IMR-90 (cell line): Measurements from ENCODE around the gene TMEM114. TPM values are rescaled to one million over a fixed set of nuclear protein-coding genes. Genes with fewer than 3 reads are reported as not detected.

Source experiments
- ATAC-seq: fragments of 200-7000 bp; cut with Tn5 transposase; 2 replicates; pipeline ENCODE4 v1.9.1; 2020; ENCODE audit warnings: low read depth, mild to moderate bottlenecking, moderate library complexity
- BruUV-seq: library from RNA; stranded (reverse); fragments of 400-500 nt; replicated peaks from 2 replicates; lab custom pipeline; 2021; lab: Mats Ljungman, UMichigan
- CTCF ChIA-PET: fragments of 300-600 bp; formaldehyde crosslinking; extraction: SDS; loops from one replicate; lab custom pipeline; 2021; ENCODE audit warnings: antibody characterized with exemption; lab: Yijun Ruan, JAX
- POLR2A ChIA-PET: fragments of 300-600 bp; sonication (Branson Sonifier 250); formaldehyde crosslinking; loops from one replicate; lab custom pipeline; 2022; ENCODE audit warnings: antibody characterized with exemption; ENCODE audit not compliant: unreplicated experiment; lab: Charles Lee
- DNase-seq: peaks from one replicate; pipeline ENCODE4 v3.0.0; 2013
- H2AFZ ChIP-seq: replicated peaks from 2 replicates; pipeline ENCODE3; 2013; ENCODE audit warnings: low read length, mild to moderate bottlenecking; ENCODE audit not compliant: poor library complexity
- H2AK5ac ChIP-seq: 2 replicates; pipeline ENCODE4 v1.6.1; 2013; ENCODE audit warnings: low read depth, low read length, inconsistent platforms
- H2AK9ac ChIP-seq: replicated peaks from 2 replicates; pipeline ENCODE3; 2013; ENCODE audit warnings: mild to moderate bottlenecking, low read depth, low read length, moderate library complexity; ENCODE audit not compliant: poor library complexity
- H2BK120ac ChIP-seq: 2 replicates; pipeline ENCODE4 v1.6.1; 2013; ENCODE audit warnings: low read depth, low read length, inconsistent platforms
- H2BK15ac ChIP-seq: 3 replicates; pipeline ENCODE4 v1.6.1; 2013; ENCODE audit warnings: low read depth, low read length, inconsistent platforms
- H2BK20ac ChIP-seq: 2 replicates; pipeline ENCODE4 v1.6.1; 2013; ENCODE audit warnings: low read depth, mild to moderate bottlenecking, inconsistent platforms, low read length, moderate library complexity
- H2BK5ac ChIP-seq: 2 replicates; pipeline ENCODE4 v1.6.1; 2013; ENCODE audit warnings: mild to moderate bottlenecking, low read depth, low read length, inconsistent platforms; ENCODE audit not compliant: poor library complexity, severe bottlenecking
- H3K14ac ChIP-seq: replicated peaks from 2 replicates; pipeline ENCODE4 v1.6.1; 2013; ENCODE audit warnings: low read depth, low read length, inconsistent platforms
- H3K18ac ChIP-seq: 2 replicates; pipeline ENCODE4 v1.6.1; 2013; ENCODE audit warnings: low read depth, low read length, control low read depth
- H3K23ac ChIP-seq: 2 replicates; pipeline ENCODE4 v1.6.1; 2013; ENCODE audit warnings: low read depth, low read length, inconsistent platforms
- H3K27ac ChIP-seq: 2 replicates; pipeline ENCODE4 v1.5.1; 2013; ENCODE audit warnings: mild to moderate bottlenecking, control low read depth, low read length; ENCODE audit not compliant: insufficient read depth
- H3K27me3 ChIP-seq: 2 replicates; pipeline ENCODE4 v1.6.1; 2013; ENCODE audit warnings: low read length; ENCODE audit not compliant: control insufficient read depth, insufficient read depth
- H3K36me3 ChIP-seq: 2 replicates; pipeline ENCODE4 v1.6.1; 2013; ENCODE audit warnings: low read length, mixed read lengths; ENCODE audit not compliant: control insufficient read depth, insufficient read depth
- H3K4ac ChIP-seq: 2 replicates; pipeline ENCODE4 v1.6.1; 2013; ENCODE audit warnings: low read depth, low read length, inconsistent platforms
- H3K4me1 ChIP-seq: 2 replicates; pipeline ENCODE4 v1.6.1; 2013; ENCODE audit warnings: low read length, mixed read lengths; ENCODE audit not compliant: control insufficient read depth, insufficient read depth
- H3K4me2 ChIP-seq: 2 replicates; pipeline ENCODE4 v1.6.1; 2013; ENCODE audit warnings: low read depth, mild to moderate bottlenecking, control low read depth, low read length, moderate library complexity
- H3K4me3 ChIP-seq: 2 replicates; pipeline ENCODE4 v1.5.1; 2013; ENCODE audit warnings: low read depth, mild to moderate bottlenecking, control low read depth, low read length, moderate library complexity; ENCODE audit not compliant: insufficient read depth
- H3K56ac ChIP-seq: 2 replicates; pipeline ENCODE4 v1.6.1; 2013; ENCODE audit warnings: low read length, inconsistent platforms; ENCODE audit not compliant: insufficient read depth; ENCODE audit errors: extremely low read depth
- H3K79me1 ChIP-seq, 2 experiments: 2 replicates each; pipeline ENCODE4 v1.6.1; 2013; ENCODE audit warnings: low read length in 2 of 2, inconsistent platforms in 1 of 2, low read depth in 1 of 2
- H3K9ac ChIP-seq: 2 replicates; pipeline ENCODE4 v1.6.1; 2013; ENCODE audit warnings: low read depth, low read length, control low read depth
- H3K9me1 ChIP-seq: 2 replicates; pipeline ENCODE4 v1.6.1; 2013; ENCODE audit warnings: low read length, inconsistent platforms; ENCODE audit not compliant: insufficient read depth
- H3K9me3 ChIP-seq: 2 replicates; pipeline ENCODE4 v1.6.1; 2013; ENCODE audit warnings: low read length; ENCODE audit not compliant: control insufficient read depth, insufficient read depth
- H4K20me1 ChIP-seq: 2 replicates; pipeline ENCODE4 v1.6.1; 2013; ENCODE audit warnings: low read length, inconsistent platforms; ENCODE audit not compliant: insufficient read depth
- H4K5ac ChIP-seq: 2 replicates; pipeline ENCODE4 v1.6.1; 2013; ENCODE audit warnings: mild to moderate bottlenecking, low read depth, low read length, control low read depth
- H4K8ac ChIP-seq, 2 experiments: 2 replicates each; pipeline ENCODE4 v1.6.1; 2013; ENCODE audit warnings: low read depth in 2 of 2, low read length in 2 of 2, control low read depth in 1 of 2, inconsistent platforms in 1 of 2
- H4K91ac ChIP-seq: 2 replicates; pipeline ENCODE4 v1.6.1; 2013; ENCODE audit warnings: low read depth, low read length, inconsistent platforms; ENCODE audit not compliant: insufficient read depth
- BHLHE40 ChIP-seq: fragments of 150-350 bp; IDR thresholded peaks from 2 replicates; pipeline ENCODE4 v1.6.1; 2016; ENCODE audit warnings: mild to moderate bottlenecking, low read depth, low read length
- CEBPB ChIP-seq: IDR thresholded peaks from 2 replicates; pipeline ENCODE4 v1.6.1; 2012; ENCODE audit warnings: low read depth, low read length, improper control_type of control experiment
- FOS ChIP-seq: fragments of 150-350 bp; IDR thresholded peaks from 2 replicates; pipeline ENCODE4 v1.6.1; 2016; ENCODE audit warnings: low read depth, low read length
- MAFK ChIP-seq: IDR thresholded peaks from 2 replicates; pipeline ENCODE4 v1.6.1; 2012; ENCODE audit warnings: low read depth, low read length, improper control_type of control experiment
- MAZ ChIP-seq: IDR thresholded peaks from 2 replicates; pipeline ENCODE4 v1.6.1; 2012; ENCODE audit warnings: low read depth, mild to moderate bottlenecking, low read length, improper control_type of control experiment, moderate library complexity, borderline replicate concordance
- NFE2L2 ChIP-seq: fragments of 150-350 bp; IDR thresholded peaks from 2 replicates; pipeline ENCODE4 v1.6.1; 2016; ENCODE audit warnings: low read depth, mild to moderate bottlenecking, low read length
- RAD21 ChIP-seq: IDR thresholded peaks from 2 replicates; pipeline ENCODE4 v1.6.1; 2012; ENCODE audit warnings: low read length, improper control_type of control experiment
- RCOR1 ChIP-seq: IDR thresholded peaks from 2 replicates; pipeline ENCODE4 v1.6.1; 2012; ENCODE audit warnings: mild to moderate bottlenecking, low read length, improper control_type of control experiment; ENCODE audit not compliant: insufficient replicate concordance
- RFX5 ChIP-seq: IDR thresholded peaks from 2 replicates; pipeline ENCODE4 v1.8.0; 2012; ENCODE audit warnings: low read depth, mild to moderate bottlenecking, low read length, moderate library complexity
- WGBS, 2 experiments: methylation state at CpG; one replicate each; pipeline versions ENCODE4 v1.1.5 to v1.1.7; 2013; ENCODE audit warnings: missing lambda C conversion rate in 2 of 2; ENCODE audit not compliant: insufficient read length in 1 of 2; ENCODE audit errors: extremely low coverage in 2 of 2; 5-methylcytosine and 5-hydroxymethylcytosine counted together
- dilution Hi-C: fragments of 300-500 bp; cut with HindIII; formaldehyde crosslinking; loops from one replicate; pipeline ENCODE4 v1.14.3; 2018; ENCODE audit warnings: low sequenced_read_pairs; ENCODE audit not compliant: unreplicated experiment
- in situ Hi-C: fragments of 300-500 bp; cut with MboI; formaldehyde crosslinking; loops from 3 replicates; pipeline ENCODE4 v1.14.3; 2019; ENCODE audit warnings: low sequenced_read_pairs, inconsistent platforms, mixed read lengths
- intact Hi-C: fragments of 100-400 bp; cut with micrococcal nuclease; formaldehyde crosslinking; loops from 2 replicates; pipeline ENCODE4 v1.10.0; 2022
- polyA plus RNA-seq, 3 experiments: library from polyadenylated mRNA; depleted of rRNA; stranded (reverse); fragments of >200 nt; gene quantifications; 2 replicates each; pipeline ENCODE4 v1.2.3, GENCODE V29; 2012; ENCODE audit warnings: low replicate concordance in 1 of 3
- total RNA-seq: library from RNA; depleted of rRNA; stranded (reverse); fragments of >200 nt; gene quantifications from 2 replicates; pipeline ENCODE4 v1.2.3, GENCODE V29; 2012
- TF ChIP-seq, protein P1 (sequence below): conservative IDR thresholded peaks from 2 replicates; pipeline ENCODE4 v1.5.1; 2012; ENCODE audit warnings: mild to moderate bottlenecking, low read depth, low read length, improper control_type of control experiment
- TF ChIP-seq, protein P2 (sequence below): fragments of 150-350 bp; IDR thresholded peaks from 2 replicates; pipeline ENCODE4 v1.6.1; 2016; ENCODE audit warnings: low read depth, mild to moderate bottlenecking, low read length, moderate library complexity, borderline replicate concordance
- TF ChIP-seq, protein P3 (sequence below): fragments of 150-350 bp; IDR thresholded peaks from 2 replicates; pipeline ENCODE4 v1.6.1; 2017; ENCODE audit warnings: mild to moderate bottlenecking, antibody characterized with exemption, low read length, low read depth

TMEM114 gene
- total and polyA plus RNA-seq, 2 of the 4 experiments (the other 2 are of a cell fraction) = not detected

DNA sequence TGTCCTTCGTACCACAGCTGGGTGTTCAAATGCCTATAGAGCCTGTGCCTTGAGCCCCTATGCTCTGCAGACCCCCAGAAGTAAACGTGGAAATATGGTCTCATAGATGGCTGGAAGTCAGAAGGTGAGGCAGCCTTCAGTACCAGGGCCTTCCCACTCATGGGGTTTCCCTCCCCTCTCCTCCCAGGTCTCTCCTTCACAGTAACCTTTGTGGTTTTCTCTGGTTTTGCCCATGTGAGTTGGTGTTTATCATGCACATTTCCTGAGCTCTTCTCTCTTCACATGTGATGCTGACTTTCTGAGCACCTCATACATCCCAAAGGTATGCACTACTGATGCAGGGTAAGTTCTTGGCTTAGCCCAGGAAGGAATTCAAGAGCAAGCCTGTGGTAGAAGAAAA is 35.4 kb downstream of the TMEM114 start:
- no peak overlapping the region for H3K4ac ChIP-seq
- no peak for DNase-seq
- TF ChIP-seq, protein P1, sequence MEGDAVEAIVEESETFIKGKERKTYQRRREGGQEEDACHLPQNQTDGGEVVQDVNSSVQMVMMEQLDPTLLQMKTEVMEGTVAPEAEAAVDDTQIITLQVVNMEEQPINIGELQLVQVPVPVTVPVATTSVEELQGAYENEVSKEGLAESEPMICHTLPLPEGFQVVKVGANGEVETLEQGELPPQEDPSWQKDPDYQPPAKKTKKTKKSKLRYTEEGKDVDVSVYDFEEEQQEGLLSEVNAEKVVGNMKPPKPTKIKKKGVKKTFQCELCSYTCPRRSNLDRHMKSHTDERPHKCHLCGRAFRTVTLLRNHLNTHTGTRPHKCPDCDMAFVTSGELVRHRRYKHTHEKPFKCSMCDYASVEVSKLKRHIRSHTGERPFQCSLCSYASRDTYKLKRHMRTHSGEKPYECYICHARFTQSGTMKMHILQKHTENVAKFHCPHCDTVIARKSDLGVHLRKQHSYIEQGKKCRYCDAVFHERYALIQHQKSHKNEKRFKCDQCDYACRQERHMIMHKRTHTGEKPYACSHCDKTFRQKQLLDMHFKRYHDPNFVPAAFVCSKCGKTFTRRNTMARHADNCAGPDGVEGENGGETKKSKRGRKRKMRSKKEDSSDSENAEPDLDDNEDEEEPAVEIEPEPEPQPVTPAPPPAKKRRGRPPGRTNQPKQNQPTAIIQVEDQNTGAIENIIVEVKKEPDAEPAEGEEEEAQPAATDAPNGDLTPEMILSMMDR = no peak
- TF ChIP-seq, protein P2, sequence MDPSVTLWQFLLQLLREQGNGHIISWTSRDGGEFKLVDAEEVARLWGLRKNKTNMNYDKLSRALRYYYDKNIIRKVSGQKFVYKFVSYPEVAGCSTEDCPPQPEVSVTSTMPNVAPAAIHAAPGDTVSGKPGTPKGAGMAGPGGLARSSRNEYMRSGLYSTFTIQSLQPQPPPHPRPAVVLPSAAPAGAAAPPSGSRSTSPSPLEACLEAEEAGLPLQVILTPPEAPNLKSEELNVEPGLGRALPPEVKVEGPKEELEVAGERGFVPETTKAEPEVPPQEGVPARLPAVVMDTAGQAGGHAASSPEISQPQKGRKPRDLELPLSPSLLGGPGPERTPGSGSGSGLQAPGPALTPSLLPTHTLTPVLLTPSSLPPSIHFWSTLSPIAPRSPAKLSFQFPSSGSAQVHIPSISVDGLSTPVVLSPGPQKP = no peak
- TF ChIP-seq RAD21 = no peak
- no peak for TF ChIP-seq FOS
- no peak for TF ChIP-seq MAFK
- no peak for TF ChIP-seq BHLHE40
- TF ChIP-seq MAZ = no peak
- no peak for TF ChIP-seq CEBPB
- TF ChIP-seq, protein P3, sequence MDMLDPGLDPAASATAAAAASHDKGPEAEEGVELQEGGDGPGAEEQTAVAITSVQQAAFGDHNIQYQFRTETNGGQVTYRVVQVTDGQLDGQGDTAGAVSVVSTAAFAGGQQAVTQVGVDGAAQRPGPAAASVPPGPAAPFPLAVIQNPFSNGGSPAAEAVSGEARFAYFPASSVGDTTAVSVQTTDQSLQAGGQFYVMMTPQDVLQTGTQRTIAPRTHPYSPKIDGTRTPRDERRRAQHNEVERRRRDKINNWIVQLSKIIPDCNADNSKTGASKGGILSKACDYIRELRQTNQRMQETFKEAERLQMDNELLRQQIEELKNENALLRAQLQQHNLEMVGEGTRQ = no peak
- TF ChIP-seq NFE2L2 = no peak
- no peak for TF ChIP-seq RCOR1
- TF ChIP-seq RFX5 = no peak
- H3K9me1 ChIP-seq = no peaks in the 10 kb centered on the region
- dilution Hi-C loops = no loop called here
- H3K79me1 ChIP-seq = no peaks in the 10 kb centered on the region
- H3K27me3 ChIP-seq = no peaks in the 10 kb centered on the region
- H3K4me2 ChIP-seq = no peak overlapping the region
- H3K9ac ChIP-seq = no peak overlapping the region
- H3K23ac ChIP-seq = no peak overlapping the region
- no peaks in the 10 kb centered on the region for H3K9me3 ChIP-seq
- H3K36me3 ChIP-seq = no peaks in the 10 kb centered on the region
- no peak overlapping the region for H4K5ac ChIP-seq
- no peak overlapping the region for H3K27ac ChIP-seq
- no peaks in the 10 kb centered on the region for H3K4me1 ChIP-seq
- no peak overlapping the region for H2BK15ac ChIP-seq
- H4K8ac ChIP-seq = no peak overlapping the region
- ChIA-PET CTCF (no interaction called here), POLR2A (no interaction called here)
- no TSS peak for BruUV-seq
- in situ Hi-C loops = loop anchor here (25.0 kb wide), 1 partner anchor 582 kb away; no protein-coding TSS in a partner anchor
- H3K56ac ChIP-seq = no peak overlapping the region
- H3K18ac ChIP-seq = no peak overlapping the region
- H3K4me3 ChIP-seq = no peak overlapping the region
- no peak for ATAC-seq
- H2BK20ac ChIP-seq = no peak overlapping the region
- H4K20me1 ChIP-seq = no peaks in the 10 kb centered on the region
- intact Hi-C loops = no loop called here
- no peak overlapping the region for H3K14ac ChIP-seq
- H2AK9ac ChIP-seq = no peak overlapping the region
- H4K91ac ChIP-seq = no peak overlapping the region
- H2AK5ac ChIP-seq = no peak overlapping the region
- no peak overlapping the region for H2BK120ac ChIP-seq
- WGBS, 2 experiments = 29% methylated on average over 1 of the region's 2 CpGs; no CpG with 5 or more reads in 1 of the 2 experiments
- H2BK5ac ChIP-seq = no peak overlapping the region
- no peak overlapping the region for H2AFZ ChIP-seq
